Neuronal stem cell (in vitro differentiated cells): ENCODE measurements around the gene HACE1.
"Not testable (repeated sequence)": the region's sequence is repeated elsewhere in the genome, so short reads cannot be mapped to it uniquely, and the experiment has no call there.

Experiments
- DNase-seq: peaks from one replicate; pipeline ENCODE4 v3.0.0-alpha.2; 2013; ENCODE audit warnings: low spot score
- H2AFZ ChIP-seq: one replicate; pipeline ENCODE4 v1.6.1; 2013; ENCODE audit warnings: mild to moderate bottlenecking, low read length, inconsistent platforms
- H2AK5ac ChIP-seq: 2 replicates; pipeline ENCODE4 v1.6.1; 2013; ENCODE audit warnings: low read depth, mild to moderate bottlenecking, inconsistent platforms, low read length, moderate library complexity, mixed read lengths
- H2BK120ac ChIP-seq: 2 replicates; pipeline ENCODE4 v1.6.1; 2013; ENCODE audit warnings: low read depth, mild to moderate bottlenecking, inconsistent platforms, low read length, moderate library complexity, mixed read lengths
- H2BK12ac ChIP-seq: one replicate; pipeline ENCODE4 v1.6.1; 2013; ENCODE audit warnings: low read length, inconsistent platforms
- H2BK15ac ChIP-seq: 2 replicates; pipeline ENCODE4 v1.6.1; 2013; ENCODE audit warnings: mild to moderate bottlenecking, low read length, inconsistent platforms, mixed read lengths
- H2BK5ac ChIP-seq: one replicate; pipeline ENCODE4 v1.6.1; 2013; ENCODE audit warnings: inconsistent platforms, mild to moderate bottlenecking, low read length, moderate library complexity
- H3K14ac ChIP-seq: one replicate; pipeline ENCODE4 v1.6.1; 2013; ENCODE audit warnings: low read length, inconsistent platforms
- H3K18ac ChIP-seq: 2 replicates; pipeline ENCODE4 v1.6.1; 2013; ENCODE audit warnings: low read length, inconsistent platforms
- H3K23ac ChIP-seq: 2 replicates; pipeline ENCODE4 v1.6.1; 2013; ENCODE audit warnings: low read depth, mild to moderate bottlenecking, mixed read lengths, low read length, inconsistent platforms; ENCODE audit not compliant: poor library complexity
- H3K27ac ChIP-seq: replicated peaks from 3 replicates; pipeline ENCODE4 v1.5.1; 2013; ENCODE audit warnings: low read length, inconsistent platforms
- H3K27me3 ChIP-seq, 3 experiments: 2 replicates each; pipeline ENCODE4 v1.6.1; 2013; ENCODE audit warnings: low read length in 3 of 3, mild to moderate bottlenecking in 2 of 3, inconsistent platforms in 1 of 3, low read depth in 1 of 3, mixed read lengths in 1 of 3, moderate library complexity in 1 of 3; ENCODE audit not compliant: control insufficient read depth in 3 of 3, insufficient read depth in 3 of 3
- H3K36me3 ChIP-seq, 2 donors: replicated peaks in 1 of 2; 2 replicates each; pipeline ENCODE4 v1.6.1; 2013; ENCODE audit warnings: low read length in 2 of 2; ENCODE audit not compliant: control insufficient read depth in 2 of 2, insufficient read depth in 2 of 2
- H3K4ac ChIP-seq: 2 replicates; pipeline ENCODE4 v1.6.1; 2013; ENCODE audit warnings: inconsistent platforms, mild to moderate bottlenecking, low read length, moderate library complexity
- H3K4me1 ChIP-seq, 2 donors: 1 replicate in 1 of 2; 2 replicates in 1 of 2; pipeline ENCODE4 v1.6.1; 2013; ENCODE audit warnings: low read length in 2 of 2, low read depth in 1 of 2; ENCODE audit not compliant: control insufficient read depth in 2 of 2, insufficient read depth in 1 of 2
- H3K4me2 ChIP-seq: one replicate; pipeline ENCODE4 v1.6.1; 2013; ENCODE audit warnings: mild to moderate bottlenecking, low read length, inconsistent platforms; ENCODE audit not compliant: insufficient read depth, poor library complexity, severe bottlenecking
- H3K4me3 ChIP-seq, 2 donors: 2 replicates each; pipeline ENCODE4 v1.5.1; 2013; ENCODE audit warnings: low read length in 2 of 2, mild to moderate bottlenecking in 2 of 2, inconsistent platforms in 1 of 2, moderate library complexity in 1 of 2
- H3K79me1 ChIP-seq: one replicate; pipeline ENCODE4 v1.6.1; 2013; ENCODE audit warnings: low read depth, mild to moderate bottlenecking, inconsistent platforms, low read length, moderate library complexity
- H3K9ac ChIP-seq: one replicate; pipeline ENCODE4 v1.6.1; 2013; ENCODE audit warnings: mild to moderate bottlenecking, low read depth, low read length, inconsistent platforms; ENCODE audit not compliant: poor library complexity
- H3K9me3 ChIP-seq, 2 donors: replicated peaks in 1 of 2; 2 replicates each; pipeline versions ENCODE3 to v1.6.1; 2013; ENCODE audit warnings: low read length in 2 of 2, mild to moderate bottlenecking in 2 of 2, inconsistent platforms in 1 of 2, low read depth in 1 of 2, mixed read lengths in 1 of 2, moderate library complexity in 1 of 2; ENCODE audit not compliant: control insufficient read depth in 2 of 2, insufficient read depth in 1 of 2
- H4K8ac ChIP-seq: one replicate; pipeline ENCODE4 v1.6.1; 2013; ENCODE audit warnings: low read depth, mild to moderate bottlenecking, inconsistent platforms, low read length, moderate library complexity
- H4K91ac ChIP-seq: one replicate; pipeline ENCODE4 v1.6.1; 2013; ENCODE audit warnings: low read length, low read depth, mild to moderate bottlenecking, inconsistent platforms; ENCODE audit not compliant: poor library complexity
- WGBS, 2 donors: extraction: QIAGEN DNeasy Blood & Tissue Kit; methylation state at CpG; one replicate each; pipeline ENCODE4 v1.1.7; 2013; ENCODE audit warnings: missing lambda C conversion rate in 2 of 2, mixed read lengths in 1 of 2; ENCODE audit not compliant: insufficient read length in 2 of 2, insufficient replicate concordance in 1 of 2; ENCODE audit errors: extremely low coverage in 2 of 2; 5-methylcytosine and 5-hydroxymethylcytosine counted together

The HACE1 gene

DNA sequence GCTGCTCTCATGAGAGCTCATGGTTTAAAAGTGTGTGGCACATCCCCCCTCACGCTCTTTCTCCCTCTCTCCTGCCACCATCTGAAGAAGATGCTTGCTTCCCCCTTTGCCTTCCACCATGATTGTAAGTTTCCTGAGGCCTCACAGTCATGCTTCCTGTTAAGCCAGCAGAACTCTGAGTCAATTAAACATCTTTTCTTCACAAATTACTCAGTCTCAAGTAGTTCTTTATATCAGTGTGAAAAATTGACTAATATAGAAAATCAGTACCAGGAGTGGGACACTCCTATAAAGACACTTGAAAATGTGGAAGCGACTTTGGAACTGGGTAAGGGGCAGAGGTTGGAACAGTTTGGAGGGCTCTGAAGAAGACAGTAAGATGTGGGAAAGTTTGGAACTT lies 45.0 kb downstream of the HACE1 start:
- no peak overlapping the region for H2BK15ac ChIP-seq
- H2BK5ac ChIP-seq = no peak overlapping the region
- no peaks in the 10 kb centered on the region for H3K27me3 ChIP-seq
- no peaks in the 10 kb centered on the region for H3K4me1 ChIP-seq
- H4K91ac ChIP-seq = no peak overlapping the region
- H2AFZ ChIP-seq = no peak overlapping the region
- H3K4me3 ChIP-seq = no peak overlapping the region
- no peak overlapping the region for H2AK5ac ChIP-seq
- peaks cover 0 to 22% of the 10 kb centered on the region in 2 donors for H3K36me3 ChIP-seq
- no peak overlapping the region for H3K27ac ChIP-seq
- peaks cover 0 to 6% of the 10 kb centered on the region in 2 donors for H3K9me3 ChIP-seq
- no peak overlapping the region for H3K9ac ChIP-seq
- H3K79me1 ChIP-seq = no peaks in the 10 kb centered on the region
- no peak overlapping the region for H3K18ac ChIP-seq
- H2BK120ac ChIP-seq = no peak overlapping the region
- no peak overlapping the region for H3K4ac ChIP-seq
- no peak overlapping the region for H2BK12ac ChIP-seq
- no peak overlapping the region for H3K14ac ChIP-seq
- DNase-seq = no peak
- WGBS, 2 donors = no CpG with 5 or more reads among the region's 2 CpGs
- H3K23ac ChIP-seq = no peak overlapping the region
- no peak overlapping the region for H3K4me2 ChIP-seq
- H4K8ac ChIP-seq = no peak overlapping the region

- Histone ChIP-seq H3K9me3 (peaks cover 0 to 2% of the 10 kb centered on the region in 2 donors), H3K27me3 (no peaks in the 10 kb centered on the region), H3K4ac (no peak overlapping the region), H3K79me1 (no peaks in the 10 kb centered on the region), H2BK12ac (no peak overlapping the region), H3K14ac (no peak overlapping the region), H3K18ac (no peak overlapping the region), H3K4me3 (no peak overlapping the region), H2BK15ac (no peak overlapping the region), H2BK120ac (no peak overlapping the region), H3K4me1 (no peaks in the 10 kb centered on the region), H3K27ac (no peak overlapping the region), H4K8ac (no peak overlapping the region), H2BK5ac (no peak overlapping the region), H3K9ac (no peak overlapping the region), H2AFZ (no peak overlapping the region), H3K4me2 (no peak overlapping the region), H3K23ac (no peak overlapping the region), H3K36me3 (peaks cover 0 to 26% of the 10 kb centered on the region in 2 donors), H2AK5ac (no peak overlapping the region), H4K91ac (no peak overlapping the region)
- DNase-seq = no peak
- no CpG with 5 or more reads among the region's 2 CpGs for WGBS, 2 donors
Measured at GRCh38 chr6:104813552-104813951, 46.2 kb downstream of the HACE1 start.

- H3K4me1 ChIP-seq = no peaks in the 10 kb centered on the region
- H2BK5ac ChIP-seq = no peak overlapping the region
- H2AFZ ChIP-seq = no peak overlapping the region
- H2BK12ac ChIP-seq = no peak overlapping the region
- DNase-seq = no peak
- no peak overlapping the region for H3K27ac ChIP-seq
- H3K18ac ChIP-seq = no peak overlapping the region
- H4K8ac ChIP-seq = no peak overlapping the region
- H3K4me2 ChIP-seq = no peak overlapping the region
- no peak overlapping the region for H3K4me3 ChIP-seq
- H2BK120ac ChIP-seq = no peak overlapping the region
- no CpG with 5 or more reads among the region's 3 CpGs for WGBS, 2 donors
- H3K27me3 ChIP-seq = no peaks in the 10 kb centered on the region
- no peak overlapping the region for H4K91ac ChIP-seq
- no peak overlapping the region for H2AK5ac ChIP-seq
- H3K36me3 ChIP-seq = peaks cover 2 to 22% of the 10 kb centered on the region in 2 donors
- no peaks in the 10 kb centered on the region for H3K79me1 ChIP-seq
- no peak overlapping the region for H3K9ac ChIP-seq
- H2BK15ac ChIP-seq = no peak overlapping the region
- H3K14ac ChIP-seq = no peak overlapping the region
- no peak overlapping the region for H3K23ac ChIP-seq
- no peak overlapping the region for H3K4ac ChIP-seq
- H3K9me3 ChIP-seq = peaks cover 0 to 6% of the 10 kb centered on the region in 2 donors
Measured at GRCh38 chr6:104809116-104809515, 50.6 kb downstream of the HACE1 start.

DNA sequence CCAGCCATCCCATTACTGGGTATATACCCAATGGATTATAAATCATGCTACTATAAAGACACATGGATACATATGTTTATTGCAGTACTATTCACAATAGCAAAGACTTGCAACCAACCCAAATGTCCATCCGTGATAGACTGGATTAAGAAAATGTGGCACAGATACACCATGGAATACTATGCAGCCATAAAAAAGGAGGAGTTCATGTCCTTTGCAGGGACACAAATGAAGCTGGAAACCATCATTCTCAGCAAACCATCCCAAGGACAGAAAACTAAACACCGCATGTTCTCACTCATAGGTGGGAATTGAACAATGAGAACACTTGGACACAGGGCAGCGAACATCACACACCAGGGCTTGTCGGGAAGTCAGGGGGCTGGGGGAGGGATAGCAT lies 54.4 kb downstream of the HACE1 start:
- WGBS, 2 donors = no CpG with 5 or more reads among the region's 4 CpGs
- H4K8ac ChIP-seq, H2BK5ac ChIP-seq: not testable (repeated sequence)

More for the DNA sequence above, 54.4 kb downstream of the HACE1 start:
- not testable (repeated sequence) for DNase-seq, H3K4me2 ChIP-seq, H2BK120ac ChIP-seq, H3K23ac ChIP-seq, H3K4me1 ChIP-seq, H2AK5ac ChIP-seq, H3K79me1 ChIP-seq, H3K27me3 ChIP-seq, H3K27ac ChIP-seq, H2AFZ ChIP-seq, H2BK15ac ChIP-seq, H3K18ac ChIP-seq, H3K9ac ChIP-seq, H3K4ac ChIP-seq, H4K91ac ChIP-seq, H3K9me3 ChIP-seq, H3K4me3 ChIP-seq, H2BK12ac ChIP-seq, H3K14ac ChIP-seq
- H3K36me3 ChIP-seq = peaks cover 2 to 12% of the 10 kb centered on the region in 2 donors
